HCT116 (cell line): Measurements from ENCODE around the gene CXCR1. TPM values are rescaled to one million over a fixed set of nuclear protein-coding genes. Genes with fewer than 3 reads are reported as not detected.

ENCODE experiments used
- ATAC-seq: fragments of 200-7000 bp; cut with Tn5 transposase; 2 replicates; pipeline ENCODE4 v1.9.1; 2020; ENCODE audit warnings: mild to moderate bottlenecking, moderate library complexity
- BruUV-seq: library from RNA; stranded (reverse); fragments of 400-500 nt; replicated peaks from 2 replicates; lab custom pipeline; 2021; lab: Mats Ljungman, UMichigan
- CTCF ChIA-PET: fragments of 300-600 bp; sonication (Branson Sonifier 250); formaldehyde crosslinking; loops from one replicate; lab custom pipeline; 2021; ENCODE audit warnings: antibody characterized with exemption; lab: Charles Lee
- POLR2A ChIA-PET: fragments of 300-600, 350-600 bp; sonication (Branson Sonifier 250); formaldehyde crosslinking; loops from one replicate; lab custom pipeline; 2021; ENCODE audit warnings: antibody characterized with exemption; lab: Charles Lee
- RAD21 ChIA-PET, 2 experiments: fragments of 300-600 bp; sonication (Branson Sonifier 250); formaldehyde crosslinking; loops; one replicate each; lab custom pipeline; 2023; ENCODE audit warnings: low total read pairs in 2 of 2; ENCODE audit not compliant: uncharacterized antibody in 2 of 2, unreplicated experiment in 2 of 2, low non-redundant PET in 1 of 2; lab: Charles Lee
- DNase-seq: peaks from one replicate; pipeline ENCODE4 v3.0.0-alpha.2; 2010; ENCODE audit warnings: low read depth, low spot score
- H2AFZ ChIP-seq: fragments of 200-600 bp; shearing (Covaris generic), sonication (generic); 2 replicates; pipeline ENCODE4 v1.6.1; 2017; ENCODE audit warnings: low read depth, mixed run types, mixed read lengths, antibody characterized with exemption, low read length; ENCODE audit not compliant: poor library complexity, severe bottlenecking
- H3K27ac ChIP-seq: 2 replicates; pipeline ENCODE4 v1.5.1; 2012; ENCODE audit warnings: low read depth, low read length
- H3K27me3 ChIP-seq: fragments of 200-600 bp; sonication (generic); 2 replicates; pipeline ENCODE4 v1.6.1; 2016; ENCODE audit warnings: mixed run types, low read length, mixed read lengths; ENCODE audit not compliant: insufficient read depth
- H3K36me3 ChIP-seq, 2 experiments: fragments of 200-500 bp in 1 of 2; fragments of 200-600 bp in 1 of 2; sonication (Bioruptor generic) in 1 of 2; sonication (generic) in 1 of 2; 2 replicates each; pipeline versions ENCODE4 v1.5.1 to v1.6.1; 2014 to 2016; ENCODE audit warnings: low read length in 2 of 2, inconsistent platforms in 1 of 2, mixed read lengths in 1 of 2, mixed run types in 1 of 2; ENCODE audit not compliant: insufficient read depth in 2 of 2, control insufficient read depth in 1 of 2
- H3K4me1 ChIP-seq, 2 experiments: fragments of 200-600 bp in 1 of 2; sonication (generic) in 1 of 2; 2 replicates each; pipeline versions ENCODE4 v1.5.1 to v1.6.1; 2012 to 2017; ENCODE audit warnings: low read length in 2 of 2, inconsistent platforms in 1 of 2, mild to moderate bottlenecking in 1 of 2, mixed read lengths in 1 of 2, mixed run types in 1 of 2, moderate library complexity in 1 of 2; ENCODE audit not compliant: insufficient read depth in 2 of 2, control insufficient read depth in 1 of 2
- H3K4me2 ChIP-seq: fragments of 200-600 bp; sonication (generic); 2 replicates; pipeline ENCODE4 v1.6.1; 2017; ENCODE audit warnings: mixed run types, low read length, mixed read lengths
- H3K4me3 ChIP-seq, 2 experiments: fragments of 200-600 bp in 1 of 2; sonication (generic) in 1 of 2; replicated peaks in 1 of 2; 2 replicates each; pipeline ENCODE4 v1.5.1; 2011 to 2016; ENCODE audit warnings: low read length in 2 of 2, control low read depth in 1 of 2, low read depth in 1 of 2, mild to moderate bottlenecking in 1 of 2, mixed read lengths in 1 of 2, mixed run types in 1 of 2
- H3K79me2 ChIP-seq: fragments of 200-600 bp; sonication (generic); 2 replicates; pipeline ENCODE4 v1.6.1; 2017; ENCODE audit warnings: mild to moderate bottlenecking, mixed run types, low read length, moderate library complexity, mixed read lengths; ENCODE audit not compliant: insufficient read depth
- H3K9ac ChIP-seq: fragments of 200-600 bp; sonication (generic); 2 replicates; pipeline ENCODE4 v1.6.1; 2016; ENCODE audit warnings: low read length, mixed read lengths
- H3K9me2 ChIP-seq: fragments of 200-600 bp; sonication (generic), shearing (Covaris generic); 2 replicates; pipeline ENCODE4 v1.6.1; 2017; ENCODE audit warnings: mixed run types, mild to moderate bottlenecking, moderate library complexity; ENCODE audit not compliant: insufficient read depth
- H3K9me3 ChIP-seq, 2 experiments: fragments of 200-500 bp in 1 of 2; fragments of 200-600 bp in 1 of 2; sonication (Bioruptor generic) in 1 of 2; sonication (generic) in 1 of 2; 2 replicates each; pipeline ENCODE4 v1.6.1; 2014 to 2017; ENCODE audit warnings: low read length in 2 of 2, mixed read lengths in 2 of 2, inconsistent platforms in 1 of 2, low read depth in 1 of 2, mild to moderate bottlenecking in 1 of 2, mixed run types in 1 of 2, moderate library complexity in 1 of 2; ENCODE audit not compliant: control insufficient read depth in 1 of 2, insufficient read depth in 1 of 2
- H4K20me1 ChIP-seq: fragments of 200-600 bp; sonication (generic), shearing (Covaris generic); 2 replicates; pipeline ENCODE4 v1.6.1; 2017; ENCODE audit warnings: mixed run types, mild to moderate bottlenecking, moderate library complexity; ENCODE audit not compliant: insufficient read depth
- CBX3 ChIP-seq: IDR thresholded peaks from 2 replicates; pipeline ENCODE4 v1.6.1; 2012; ENCODE audit warnings: low read depth
- CEBPB ChIP-seq: IDR thresholded peaks from 2 replicates; pipeline ENCODE4 v1.6.1; 2012; ENCODE audit warnings: low read depth
- CTCF ChIP-seq, 3 experiments: fragments of 200-600 bp in 1 of 3; sonication (generic) in 1 of 3; IDR thresholded peaks in 2 of 3; conservative IDR thresholded peaks in 1 of 3; 2 replicates each; pipeline ENCODE4 v1.5.1; 2012 to 2017; ENCODE audit warnings: low read depth in 2 of 3, low read length in 2 of 3, antibody characterized with exemption in 1 of 3, borderline replicate concordance in 1 of 3, control low read depth in 1 of 3, mild to moderate bottlenecking in 1 of 3, mixed read lengths in 1 of 3, mixed run types in 1 of 3, moderate library complexity in 1 of 3; ENCODE audit not compliant: insufficient read depth in 1 of 3
- EGR1 ChIP-seq: IDR thresholded peaks from 2 replicates; pipeline ENCODE4 v1.6.1; 2012; ENCODE audit warnings: low read depth
- ELF1 ChIP-seq: IDR thresholded peaks from 2 replicates; pipeline ENCODE4 v1.6.1; 2012; ENCODE audit warnings: low read depth, borderline replicate concordance
- EZH2 ChIP-seq: fragments of 200-600 bp; sonication (generic); IDR thresholded peaks from 2 replicates; pipeline ENCODE4 v1.6.1; 2017; ENCODE audit warnings: antibody characterized with exemption, mixed run types
- EZH2phosphoT487 ChIP-seq: fragments of 200-600 bp; IDR thresholded peaks from 2 replicates; pipeline ENCODE4 v1.6.1; 2018; ENCODE audit warnings: antibody characterized with exemption, borderline replicate concordance
- POLR2A ChIP-seq: IDR thresholded peaks from 2 replicates; pipeline ENCODE4 v1.7.0; 2011; ENCODE audit warnings: borderline replicate concordance; ENCODE audit not compliant: insufficient read depth, insufficient read length; ENCODE audit errors: extremely low read depth
- RAD21 ChIP-seq: IDR thresholded peaks from 2 replicates; pipeline ENCODE4 v1.6.1; 2012; ENCODE audit warnings: low read depth, mild to moderate bottlenecking
- SIN3A ChIP-seq: IDR thresholded peaks from 2 replicates; pipeline ENCODE4 v1.6.1; 2012; ENCODE audit warnings: low read depth
- SP1 ChIP-seq: IDR thresholded peaks from 2 replicates; pipeline ENCODE4 v1.6.1; 2012; ENCODE audit warnings: low read depth
- TCF7L2 ChIP-seq: IDR thresholded peaks from 2 replicates; pipeline ENCODE4 v1.7.0; 2011; ENCODE audit warnings: borderline replicate concordance, inconsistent platforms; ENCODE audit not compliant: insufficient read depth, insufficient read length; ENCODE audit errors: extremely low read depth
- ZFX ChIP-seq: fragments of 450-650 bp; IDR thresholded peaks from 2 replicates; pipeline ENCODE4 v1.6.1; 2017
- ZNF274 ChIP-seq: fragments of 200-500 bp; sonication (Bioruptor generic); IDR thresholded peaks from 2 replicates; pipeline ENCODE4 v1.6.1; 2014; ENCODE audit warnings: mild to moderate bottlenecking, low read depth, low read length, inconsistent platforms
- intact Hi-C: fragments of 100-400 bp; cut with micrococcal nuclease; formaldehyde crosslinking; loops from 2 replicates; pipeline ENCODE4 v1.10.0; 2022
- total RNA-seq: library from RNA; stranded (reverse); gene quantifications from one replicate; pipeline ENCODE4 v1.2.1, GENCODE V29; 2021; ENCODE audit not compliant: unreplicated experiment
- TF ChIP-seq, protein P1 (sequence below): IDR thresholded peaks from 2 replicates; pipeline ENCODE4 v1.6.1; 2011; ENCODE audit warnings: mild to moderate bottlenecking, low read length, moderate library complexity; ENCODE audit not compliant: insufficient replicate concordance; ENCODE audit errors: extremely low read depth
- TF ChIP-seq, protein P2 (sequence below): IDR thresholded peaks from 2 replicates; pipeline ENCODE4 v1.6.1; 2012

The CXCR1 gene
- total RNA-seq, 1 experiment from 2014 or later = not detected

DNA sequence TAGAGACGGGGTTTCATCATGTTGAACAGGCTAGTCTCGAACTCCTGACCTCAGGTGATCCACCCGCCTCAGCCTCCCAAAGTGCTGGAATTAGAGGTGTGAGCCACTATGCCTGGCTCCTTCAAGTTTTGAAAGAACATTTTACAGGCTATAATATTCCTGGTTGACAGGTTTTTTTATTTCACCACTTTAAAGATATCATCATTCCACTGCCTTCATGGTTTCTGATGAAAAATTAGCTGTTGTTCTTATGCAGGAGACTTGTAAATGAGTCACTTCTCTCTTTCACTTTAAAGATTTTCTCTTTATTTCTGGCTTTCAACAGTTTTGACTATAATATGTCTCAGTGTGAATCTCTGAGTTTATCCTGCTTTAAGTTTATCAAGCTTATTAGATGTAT lies 42.3 kb upstream of the CXCR1 start:
- H4K20me1 ChIP-seq = no peaks in the 10 kb centered on the region
- BruUV-seq = no TSS peak
- ChIA-PET CTCF (no interaction called here), POLR2A (no interaction called here), RAD21 (no interaction called here)
- no peak overlapping the region for H2AFZ ChIP-seq
- no peaks in the 10 kb centered on the region for H3K27me3 ChIP-seq
- no peaks in the 10 kb centered on the region for H3K79me2 ChIP-seq
- TF ChIP-seq RAD21 (no peak), POLR2A (no peak), ZNF274 (no peak), CEBPB (no peak), EZH2phosphoT487 (no peak), CBX3 (no peak), CTCF (IDR thresholded peaks at IDR 0.05 in 2 of 3, conservative IDR thresholded peaks at IDR 0.05 in 1 of 3; ENCODE audit: borderline replicate concordance in 1 of 3, insufficient read depth in 1 of 3, low read depth in 2 of 3, low read length in 2 of 3) (no peak), SP1 (no peak), TCF7L2 (no peak), SIN3A (no peak), EZH2 (no peak), ELF1 (no peak), EGR1 (no peak), ZFX (no peak)
- TF ChIP-seq, protein P1, sequence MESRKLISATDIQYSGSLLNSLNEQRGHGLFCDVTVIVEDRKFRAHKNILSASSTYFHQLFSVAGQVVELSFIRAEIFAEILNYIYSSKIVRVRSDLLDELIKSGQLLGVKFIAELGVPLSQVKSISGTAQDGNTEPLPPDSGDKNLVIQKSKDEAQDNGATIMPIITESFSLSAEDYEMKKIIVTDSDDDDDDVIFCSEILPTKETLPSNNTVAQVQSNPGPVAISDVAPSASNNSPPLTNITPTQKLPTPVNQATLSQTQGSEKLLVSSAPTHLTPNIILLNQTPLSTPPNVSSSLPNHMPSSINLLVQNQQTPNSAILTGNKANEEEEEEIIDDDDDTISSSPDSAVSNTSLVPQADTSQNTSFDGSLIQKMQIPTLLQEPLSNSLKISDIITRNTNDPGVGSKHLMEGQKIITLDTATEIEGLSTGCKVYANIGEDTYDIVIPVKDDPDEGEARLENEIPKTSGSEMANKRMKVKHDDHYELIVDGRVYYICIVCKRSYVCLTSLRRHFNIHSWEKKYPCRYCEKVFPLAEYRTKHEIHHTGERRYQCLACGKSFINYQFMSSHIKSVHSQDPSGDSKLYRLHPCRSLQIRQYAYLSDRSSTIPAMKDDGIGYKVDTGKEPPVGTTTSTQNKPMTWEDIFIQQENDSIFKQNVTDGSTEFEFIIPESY = no peak
- TF ChIP-seq, protein P2, sequence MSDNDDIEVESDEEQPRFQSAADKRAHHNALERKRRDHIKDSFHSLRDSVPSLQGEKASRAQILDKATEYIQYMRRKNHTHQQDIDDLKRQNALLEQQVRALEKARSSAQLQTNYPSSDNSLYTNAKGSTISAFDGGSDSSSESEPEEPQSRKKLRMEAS = no peak
- no peak for DNase-seq
- no peaks in the 10 kb centered on the region for H3K36me3 ChIP-seq
- H3K27ac ChIP-seq = no peak overlapping the region
- intact Hi-C loops = no loop called here
- H3K4me2 ChIP-seq = no peak overlapping the region
- H3K9me2 ChIP-seq = no peaks in the 10 kb centered on the region
- H3K4me1 ChIP-seq = no peaks in the 10 kb centered on the region
- 0 out of 4 replicates have a peak, but pooled peaks cover 0 to 3% of the 10 kb centered on the region in 2 experiments for H3K9me3 ChIP-seq
- no peak for ATAC-seq
- H3K4me3 ChIP-seq = no peak overlapping the region
- no peak overlapping the region for H3K9ac ChIP-seq
